Activated T-cell treated with anti-CD3 and anti-CD28 coated beads for 4 hours (primary cell): Measurements from ENCODE around the gene PIPOX.

Experiments
- DNase-seq: peaks from one replicate; pipeline ENCODE4 v3.0.0-alpha.2; 2020

The PIPOX gene

GRCh38 chr17:29103341-29103740 lies 60.4 kb downstream of the PIPOX start:
- no peak for DNase-seq
